ENCODE data around the gene SEMA3E. TPM values are rescaled to one million over a fixed set of nuclear protein-coding genes. Genes with fewer than 3 reads are reported as not detected.

Gene SEMA3E
- total RNA-seq, 1 experiment from 2014 or later = 0.20 TPM

DNA sequence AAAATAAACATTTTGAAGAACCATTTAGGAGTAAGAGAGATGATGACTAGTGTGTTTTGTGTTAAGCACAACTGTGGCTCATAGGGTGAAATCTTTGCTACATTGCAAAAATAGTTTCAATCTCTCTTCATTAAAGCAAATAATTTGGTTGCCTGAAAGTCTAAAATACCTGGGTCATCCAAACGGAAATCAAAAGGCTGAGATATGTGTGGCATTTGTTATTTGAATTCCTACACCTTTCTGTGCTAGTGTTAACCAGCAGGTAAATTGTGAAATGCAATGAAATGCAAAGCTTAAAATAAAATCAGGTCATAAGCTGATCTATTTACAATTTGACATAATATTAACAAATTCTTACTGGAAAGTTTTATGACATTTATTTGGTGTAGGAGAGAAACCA lies 40.9 kb upstream of the SEMA3E start:
- no peaks in the 10 kb centered on the region for H3K36me3 ChIP-seq (ENCODE audit: control insufficient read depth, insufficient read depth, low read length)
- POLR2A ChIA-PET = no interaction called here
- H3K27me3 Mint-ChIP-seq (ENCODE audit: insufficient read depth, unreplicated experiment) = no peaks in the 10 kb centered on the region
- no peaks in the 10 kb centered on the region for H3K9me3 ChIP-seq
- peaks cover 17% of the 10 kb centered on the region for H3K4me1 Mint-ChIP-seq (ENCODE audit: low read depth, unreplicated experiment)
- no peaks in the 10 kb centered on the region for H3K9me3 Mint-ChIP-seq (ENCODE audit: unreplicated experiment)
- intact Hi-C loops (cut with micrococcal nuclease; ENCODE audit: unreplicated experiment) = no loop called here
- H3K36me3 Mint-ChIP-seq (ENCODE audit: insufficient read depth, unreplicated experiment) = no peaks in the 10 kb centered on the region
- H3K4me3 ChIP-seq (ENCODE audit: low read depth, low read length) = no peak overlapping the region
- no peaks in the 10 kb centered on the region for H3K27me3 ChIP-seq (replicated peaks; ENCODE audit: control insufficient read depth, insufficient read depth, low read length)
- CTCF ChIA-PET = no interaction called here
- BruUV-seq (replicated peaks) = no TSS peak
- no peak overlapping the region for H3K27ac Mint-ChIP-seq (ENCODE audit: unreplicated experiment)
- no peak overlapping the region for H3K4me3 Mint-ChIP-seq (ENCODE audit: unreplicated experiment)
- TF ChIP-seq, protein P1, sequence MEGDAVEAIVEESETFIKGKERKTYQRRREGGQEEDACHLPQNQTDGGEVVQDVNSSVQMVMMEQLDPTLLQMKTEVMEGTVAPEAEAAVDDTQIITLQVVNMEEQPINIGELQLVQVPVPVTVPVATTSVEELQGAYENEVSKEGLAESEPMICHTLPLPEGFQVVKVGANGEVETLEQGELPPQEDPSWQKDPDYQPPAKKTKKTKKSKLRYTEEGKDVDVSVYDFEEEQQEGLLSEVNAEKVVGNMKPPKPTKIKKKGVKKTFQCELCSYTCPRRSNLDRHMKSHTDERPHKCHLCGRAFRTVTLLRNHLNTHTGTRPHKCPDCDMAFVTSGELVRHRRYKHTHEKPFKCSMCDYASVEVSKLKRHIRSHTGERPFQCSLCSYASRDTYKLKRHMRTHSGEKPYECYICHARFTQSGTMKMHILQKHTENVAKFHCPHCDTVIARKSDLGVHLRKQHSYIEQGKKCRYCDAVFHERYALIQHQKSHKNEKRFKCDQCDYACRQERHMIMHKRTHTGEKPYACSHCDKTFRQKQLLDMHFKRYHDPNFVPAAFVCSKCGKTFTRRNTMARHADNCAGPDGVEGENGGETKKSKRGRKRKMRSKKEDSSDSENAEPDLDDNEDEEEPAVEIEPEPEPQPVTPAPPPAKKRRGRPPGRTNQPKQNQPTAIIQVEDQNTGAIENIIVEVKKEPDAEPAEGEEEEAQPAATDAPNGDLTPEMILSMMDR (IDR thresholded peaks at IDR 0.05; ENCODE audit: insufficient read depth in 1 of 2, low read depth in 1 of 2, low read length in 1 of 2, severe bottlenecking in 1 of 2, unreplicated experiment in 1 of 2) = no peak
- no peak for DNase-seq
- H3K4me1 ChIP-seq = peaks cover 13% of the 10 kb centered on the region

DNA sequence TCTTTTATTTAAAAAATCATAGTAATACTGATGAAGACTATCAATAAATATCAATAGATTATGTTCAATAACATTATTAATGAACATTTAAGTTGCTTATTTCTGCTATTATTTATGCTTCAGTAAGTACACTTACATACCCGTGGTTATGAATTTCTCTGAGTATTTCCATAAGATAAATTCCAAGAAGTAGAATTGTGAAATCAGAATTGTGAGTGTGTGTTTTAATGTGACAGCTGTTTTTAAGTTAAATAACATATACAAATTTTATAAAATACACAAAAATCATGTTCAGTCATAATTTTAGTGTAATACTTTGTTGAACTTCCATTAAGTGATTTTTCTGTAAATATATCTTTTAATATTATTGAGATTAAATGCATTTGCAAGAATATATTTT lies 37.5 kb upstream of the SEMA3E start:
- POLR2A ChIA-PET = no interaction called here
- H3K4me1 ChIP-seq = peaks cover 18% of the 10 kb centered on the region
- Mint-ChIP-seq H3K27ac (ENCODE audit: unreplicated experiment) (no peak overlapping the region), H3K4me1 (ENCODE audit: low read depth, unreplicated experiment) (peaks cover 36% of the 10 kb centered on the region), H3K36me3 (ENCODE audit: insufficient read depth, unreplicated experiment) (no peaks in the 10 kb centered on the region), H3K9me3 (ENCODE audit: unreplicated experiment) (no peaks in the 10 kb centered on the region), H3K4me3 (ENCODE audit: unreplicated experiment) (no peak overlapping the region), H3K27me3 (ENCODE audit: insufficient read depth, unreplicated experiment) (no peaks in the 10 kb centered on the region)
- BruUV-seq (replicated peaks) = no TSS peak
- H3K36me3 ChIP-seq (ENCODE audit: control insufficient read depth, insufficient read depth, low read length) = no peaks in the 10 kb centered on the region
- no peak for DNase-seq
- intact Hi-C loops (cut with micrococcal nuclease; ENCODE audit: unreplicated experiment) = no loop called here
- CTCF ChIA-PET = no interaction called here
- H3K9me3 ChIP-seq = no peaks in the 10 kb centered on the region
- no peaks in the 10 kb centered on the region for H3K27me3 ChIP-seq (replicated peaks; ENCODE audit: control insufficient read depth, insufficient read depth, low read length)
- H3K4me3 ChIP-seq (ENCODE audit: low read depth, low read length) = no peak overlapping the region
- TF ChIP-seq, protein P1 (IDR thresholded peaks at IDR 0.05; ENCODE audit: insufficient read depth in 1 of 2, low read depth in 1 of 2, low read length in 1 of 2, severe bottlenecking in 1 of 2, unreplicated experiment in 1 of 2) = no peak

DNA sequence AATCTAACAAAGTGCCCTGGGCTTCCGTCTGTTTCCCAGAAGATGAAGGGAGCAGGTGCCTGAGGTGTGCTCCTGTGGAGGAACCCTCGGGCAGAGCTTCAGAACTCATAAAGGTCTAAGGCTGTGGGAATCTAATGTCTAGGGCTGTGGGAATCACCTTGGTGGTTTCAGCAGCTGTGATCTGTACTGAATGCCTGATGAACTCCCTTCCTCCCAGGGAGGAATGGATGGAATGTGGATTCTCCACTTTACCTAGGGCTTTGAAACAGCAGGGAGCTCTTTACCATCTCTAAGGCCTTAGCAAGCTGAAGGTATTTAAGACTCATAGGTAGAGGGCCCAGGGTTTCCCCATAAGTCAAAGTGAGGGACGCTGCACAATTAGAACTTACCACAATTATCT lies 36.0 kb upstream of the SEMA3E start:
- no peaks in the 10 kb centered on the region for H3K27me3 Mint-ChIP-seq (ENCODE audit: insufficient read depth, unreplicated experiment)
- H3K9me3 ChIP-seq = no peaks in the 10 kb centered on the region
- no peaks in the 10 kb centered on the region for H3K9me3 Mint-ChIP-seq (ENCODE audit: unreplicated experiment)
- CTCF ChIA-PET = no interaction called here
- intact Hi-C loops (cut with micrococcal nuclease; ENCODE audit: unreplicated experiment) = loop anchor here (1.0 kb wide), 1 partner anchor 19 kb away; no protein-coding TSS in a partner anchor
- no peaks in the 10 kb centered on the region for H3K27me3 ChIP-seq (replicated peaks; ENCODE audit: control insufficient read depth, insufficient read depth, low read length)
- peak; percentile 72 for DNase-seq
- H3K4me1 ChIP-seq = peaks cover 18% of the 10 kb centered on the region
- no peak overlapping the region for H3K4me3 ChIP-seq (ENCODE audit: low read depth, low read length)
- no TSS peak for BruUV-seq (replicated peaks)
- no peaks in the 10 kb centered on the region for H3K36me3 Mint-ChIP-seq (ENCODE audit: insufficient read depth, unreplicated experiment)
- peak overlapping the region; percentile 16 for H3K4me3 Mint-ChIP-seq (ENCODE audit: unreplicated experiment)
- TF ChIP-seq, protein P1 (IDR thresholded peaks at IDR 0.05; ENCODE audit: insufficient read depth in 1 of 2, low read depth in 1 of 2, low read length in 1 of 2, severe bottlenecking in 1 of 2, unreplicated experiment in 1 of 2) = no peak
- H3K27ac Mint-ChIP-seq (ENCODE audit: unreplicated experiment) = peak overlapping the region; percentile 86
- POLR2A ChIA-PET = no interaction called here
- H3K36me3 ChIP-seq (ENCODE audit: control insufficient read depth, insufficient read depth, low read length) = no peaks in the 10 kb centered on the region
- H3K4me1 Mint-ChIP-seq (ENCODE audit: low read depth, unreplicated experiment) = peaks cover 31% of the 10 kb centered on the region
